Transverse colon (tissue), 4 donors: ENCODE data around the gene DOCK2.

Experiments
- CTCF ChIP-seq, 5 experiments: fragments of 200-600 bp in 3 of 5; fragments of 450-650 bp in 2 of 5; sonication (generic) in 3 of 5; IDR thresholded peaks; 1 replicate in 2 of 5; 2 replicates in 3 of 5; pipeline ENCODE4 v1.5.1; 2016 to 2017; ENCODE audit warnings: antibody characterized with exemption in 5 of 5, inconsistent platforms in 3 of 5, mild to moderate bottlenecking in 2 of 5, moderate library complexity in 1 of 5
- POLR2A ChIP-seq: fragments of 450-650 bp; IDR thresholded peaks from one replicate; pipeline ENCODE4 v1.6.1; 2016; ENCODE audit warnings: antibody characterized with exemption, mild to moderate bottlenecking, moderate library complexity
- POLR2AphosphoS5 ChIP-seq, 3 donors: sonication (generic); formaldehyde crosslinking; IDR thresholded peaks; one replicate each; pipeline ENCODE4 v1.6.1; 2016; ENCODE audit warnings: antibody characterized with exemption in 3 of 3

GRCh38 chr5:169626779-169627178 is 10.3 kb upstream of the DOCK2 start:
- TF ChIP-seq CTCF (IDR thresholded peaks at IDR 0.05): no peak
- TF ChIP-seq POLR2A: no peak
- no peak for TF ChIP-seq POLR2AphosphoS5 (IDR thresholded peaks at IDR 0.05)
